Fibroblast of lung (primary cell): ENCODE data around the gene ZNF502. TPM values are rescaled to one million over a fixed set of nuclear protein-coding genes. Genes with fewer than 3 reads are reported as not detected.

Experiments
- DNase-seq, 2 donors: peaks; one replicate each; pipeline versions ENCODE4 v3.0.0 to v3.0.0-alpha.2; 2010; ENCODE audit warnings: low read depth in 2 of 2
- H2AFZ ChIP-seq: 2 replicates; pipeline ENCODE4 v1.5.1; 2012; ENCODE audit warnings: low read length, control low read depth, inconsistent platforms
- H3K27ac ChIP-seq: 2 replicates; pipeline ENCODE4 v1.5.1; 2011; ENCODE audit warnings: low read length, control low read depth; ENCODE audit not compliant: insufficient read depth
- H3K27me3 ChIP-seq: 2 replicates; pipeline ENCODE4 v1.5.1; 2011; ENCODE audit warnings: mild to moderate bottlenecking, low read length; ENCODE audit not compliant: control insufficient read depth, insufficient read depth
- H3K36me3 ChIP-seq: 2 replicates; pipeline ENCODE4 v1.5.1; 2011; ENCODE audit warnings: low read length; ENCODE audit not compliant: control insufficient read depth, insufficient read depth
- H3K4me1 ChIP-seq: 2 replicates; pipeline ENCODE4 v1.5.1; 2011; ENCODE audit warnings: low read length; ENCODE audit not compliant: control insufficient read depth, insufficient read depth; ENCODE audit errors: extremely low read depth
- H3K4me2 ChIP-seq: 2 replicates; pipeline ENCODE4 v1.5.1; 2011; ENCODE audit warnings: low read length, control low read depth; ENCODE audit not compliant: insufficient read depth; ENCODE audit errors: extremely low read depth
- H3K4me3 ChIP-seq, 4 experiments: fragments of 200-600 bp in 1 of 4; sonication (generic) in 1 of 4; replicated peaks in 1 of 4; 2 replicates each; pipeline ENCODE4 v1.5.1; 2011 to 2016; ENCODE audit warnings: low read length in 4 of 4, low read depth in 3 of 4, mild to moderate bottlenecking in 3 of 4, control low read depth in 2 of 4, inconsistent platforms in 1 of 4, mixed read lengths in 1 of 4; ENCODE audit not compliant: insufficient read depth in 1 of 4; ENCODE audit errors: control extremely low read depth in 1 of 4
- H3K79me2 ChIP-seq: 2 replicates; pipeline ENCODE4 v1.5.1; 2012; ENCODE audit warnings: mild to moderate bottlenecking, low read length, inconsistent platforms; ENCODE audit not compliant: control insufficient read depth, insufficient read depth
- H3K9ac ChIP-seq: 2 replicates; pipeline ENCODE4 v1.5.1; 2011; ENCODE audit warnings: mild to moderate bottlenecking, low read length, control low read depth; ENCODE audit not compliant: insufficient read depth
- H3K9me3 ChIP-seq: 2 replicates; pipeline ENCODE4 v1.5.1; 2012; ENCODE audit warnings: low read depth, low read length; ENCODE audit not compliant: control insufficient read depth, insufficient read depth
- H4K20me1 ChIP-seq: 2 replicates; pipeline ENCODE4 v1.5.1; 2011; ENCODE audit warnings: low read length; ENCODE audit not compliant: control insufficient read depth, insufficient read depth; ENCODE audit errors: extremely low read depth
- EZH2 ChIP-seq: IDR thresholded peaks from 2 replicates; pipeline ENCODE4 v1.5.1; 2012; ENCODE audit warnings: low read length, control low read depth, mild to moderate bottlenecking; ENCODE audit errors: missing control alignments
- polyA plus RNA-seq, 2 donors: library from polyadenylated mRNA; depleted of rRNA in 1 of 2; stranded (reverse) in 1 of 2; unstranded in 1 of 2; fragments of >200 nt; gene quantifications; 2 replicates each; pipeline ENCODE4 v1.2.1, GENCODE V29; 2011 to 2012; ENCODE audit warnings: missing spikeins in 1 of 2
- total RNA-seq: library from RNA; depleted of rRNA; stranded (reverse); fragments of >200 nt; gene quantifications from 2 replicates; pipeline ENCODE4 v1.2.1, GENCODE V29; 2014
- TF ChIP-seq, protein P1 (sequence below), 2 donors: IDR thresholded peaks in 1 of 2; conservative IDR thresholded peaks in 1 of 2; 1 replicate in 1 of 2; 2 replicates in 1 of 2; pipeline ENCODE4 v1.5.1; 2011 to 2012; ENCODE audit warnings: low read length in 2 of 2, control low read depth in 1 of 2, inconsistent platforms in 1 of 2, low read depth in 1 of 2, mild to moderate bottlenecking in 1 of 2

The ZNF502 gene
- total and polyA plus RNA-seq, 2 donors (not counting 1 experiment from before 2014, with no cell fraction given) = 4.2 to 6.1 TPM

DNA sequence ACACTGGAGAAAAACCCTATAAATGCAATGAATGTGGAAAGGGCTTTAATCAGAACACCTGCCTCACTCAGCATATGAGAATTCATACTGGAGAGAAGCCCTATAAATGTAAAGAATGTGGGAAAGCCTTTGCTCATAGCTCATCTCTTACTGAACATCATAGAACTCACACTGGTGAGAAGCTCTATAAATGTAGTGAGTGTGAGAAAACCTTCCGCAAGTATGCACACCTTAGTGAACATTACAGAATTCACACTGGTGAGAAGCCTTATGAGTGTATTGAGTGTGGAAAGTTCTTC lies 9.6 kb downstream of the ZNF502 start:
- no peaks in the 10 kb centered on the region for H4K20me1 ChIP-seq
- peaks cover 6% of the 10 kb centered on the region for H3K9me3 ChIP-seq
- DNase-seq = peak in 1 of 2 donors; percentile 4
- H3K27ac ChIP-seq = no peak overlapping the region
- no peaks in the 10 kb centered on the region for H3K36me3 ChIP-seq
- H3K27me3 ChIP-seq = no peaks in the 10 kb centered on the region
- no peak for TF ChIP-seq EZH2
- TF ChIP-seq, protein P1, sequence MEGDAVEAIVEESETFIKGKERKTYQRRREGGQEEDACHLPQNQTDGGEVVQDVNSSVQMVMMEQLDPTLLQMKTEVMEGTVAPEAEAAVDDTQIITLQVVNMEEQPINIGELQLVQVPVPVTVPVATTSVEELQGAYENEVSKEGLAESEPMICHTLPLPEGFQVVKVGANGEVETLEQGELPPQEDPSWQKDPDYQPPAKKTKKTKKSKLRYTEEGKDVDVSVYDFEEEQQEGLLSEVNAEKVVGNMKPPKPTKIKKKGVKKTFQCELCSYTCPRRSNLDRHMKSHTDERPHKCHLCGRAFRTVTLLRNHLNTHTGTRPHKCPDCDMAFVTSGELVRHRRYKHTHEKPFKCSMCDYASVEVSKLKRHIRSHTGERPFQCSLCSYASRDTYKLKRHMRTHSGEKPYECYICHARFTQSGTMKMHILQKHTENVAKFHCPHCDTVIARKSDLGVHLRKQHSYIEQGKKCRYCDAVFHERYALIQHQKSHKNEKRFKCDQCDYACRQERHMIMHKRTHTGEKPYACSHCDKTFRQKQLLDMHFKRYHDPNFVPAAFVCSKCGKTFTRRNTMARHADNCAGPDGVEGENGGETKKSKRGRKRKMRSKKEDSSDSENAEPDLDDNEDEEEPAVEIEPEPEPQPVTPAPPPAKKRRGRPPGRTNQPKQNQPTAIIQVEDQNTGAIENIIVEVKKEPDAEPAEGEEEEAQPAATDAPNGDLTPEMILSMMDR (conservative IDR thresholded peaks at IDR 0.05 in 1 of 2, IDR thresholded peaks at IDR 0.05 in 1 of 2; ENCODE audit: low read depth in 1 of 2, low read length in 2 of 2) = no peak
- H3K79me2 ChIP-seq = no peaks in the 10 kb centered on the region
- no peak overlapping the region for H2AFZ ChIP-seq
- H3K4me3 ChIP-seq = no peak overlapping the region
- no peaks in the 10 kb centered on the region for H3K4me1 ChIP-seq
- no peak overlapping the region for H3K4me2 ChIP-seq
- H3K9ac ChIP-seq = no peak overlapping the region

DNA sequence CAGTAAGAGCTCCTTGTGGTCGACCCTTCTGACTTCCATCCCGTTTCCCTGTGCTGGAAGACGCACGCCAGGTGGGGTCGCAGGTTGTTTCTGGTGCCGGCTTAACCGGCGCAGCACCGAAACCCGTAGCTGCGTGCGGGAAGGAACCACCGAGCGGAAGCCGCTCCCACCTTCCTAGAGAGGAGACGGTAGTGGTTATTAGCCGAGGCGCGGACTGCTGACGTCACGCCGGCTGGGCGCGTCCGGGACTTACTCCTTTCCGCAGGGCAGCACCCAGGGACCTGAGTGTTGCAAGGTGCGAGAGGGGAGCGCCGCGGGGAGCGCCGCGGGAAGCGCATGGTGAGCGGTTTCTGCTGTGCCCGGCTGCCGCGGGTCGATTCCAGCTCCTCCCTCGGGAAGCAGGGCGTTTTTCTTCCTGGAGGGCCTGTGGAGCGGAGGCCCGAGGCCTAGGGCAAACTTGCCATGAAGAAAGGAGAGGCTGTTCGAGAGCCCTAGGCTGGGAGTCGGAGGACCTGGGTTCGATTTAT lies 17.0 kb downstream of the ZNF502 start, which contains the start of gene ZNF501:
Gene ZNF501, plus strand, starts transcription at position 252 of the 527 bp plus-strand sequence. CDS start 4,787 bp downstream, outside the sequence.
- DNase-seq = peak; percentile 93 to 96
- H3K4me3 ChIP-seq = peak within 1 kb of the TSS; percentile 50 to 88 (median 70)
- no peaks in the 10 kb centered on the region for H3K36me3 ChIP-seq
- H3K27me3 ChIP-seq = no peaks in the 10 kb centered on the region
- peak within 1 kb of the TSS; percentile 99 for H2AFZ ChIP-seq
- H3K4me2 ChIP-seq = peak within 1 kb of the TSS; percentile 60
- peak within 1 kb of the TSS; percentile 20 for H3K27ac ChIP-seq
- H3K9ac ChIP-seq = peak within 1 kb of the TSS; percentile 28
- no peaks in the 10 kb centered on the region for H3K79me2 ChIP-seq
- peaks cover 1% of the 10 kb centered on the region for H3K9me3 ChIP-seq
- TF ChIP-seq EZH2 = no peak
- TF ChIP-seq, protein P1 (conservative IDR thresholded peaks at IDR 0.05 in 1 of 2, IDR thresholded peaks at IDR 0.05 in 1 of 2; ENCODE audit: low read depth in 1 of 2, low read length in 2 of 2) = no peak
- no peaks in the 10 kb centered on the region for H4K20me1 ChIP-seq
- H3K4me1 ChIP-seq = no peaks in the 10 kb centered on the region

DNA sequence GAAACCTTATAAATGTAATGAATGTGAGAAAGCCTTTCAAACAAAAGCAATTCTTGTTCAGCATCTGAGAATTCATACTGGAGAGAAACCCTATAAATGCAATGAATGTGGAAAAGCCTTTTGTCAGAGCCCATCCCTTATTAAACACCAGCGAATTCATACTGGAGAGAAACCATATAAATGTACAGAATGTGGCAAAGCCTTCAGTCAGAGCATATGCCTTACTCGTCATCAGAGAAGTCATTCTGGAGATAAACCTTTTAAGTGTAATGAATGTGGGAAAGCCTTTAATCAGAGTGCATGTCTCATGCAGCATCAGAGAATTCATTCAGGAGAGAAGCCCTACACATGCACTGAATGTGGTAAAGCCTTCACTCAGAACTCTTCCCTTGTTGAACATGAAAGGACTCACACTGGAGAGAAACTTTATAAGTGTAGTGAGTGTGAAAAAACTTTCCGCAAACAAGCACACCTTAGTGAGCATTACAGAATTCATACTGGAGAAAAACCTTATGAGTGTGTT lies 22.2 kb downstream of the ZNF502 start:
- Histone ChIP-seq H3K4me3 (no peak overlapping the region), H3K9me3 (peaks cover 2% of the 10 kb centered on the region), H3K27me3 (no peaks in the 10 kb centered on the region), H3K9ac (no peak overlapping the region), H3K4me1 (no peaks in the 10 kb centered on the region), H3K36me3 (no peaks in the 10 kb centered on the region), H4K20me1 (no peaks in the 10 kb centered on the region), H3K79me2 (no peaks in the 10 kb centered on the region), H2AFZ (no peak overlapping the region), H3K27ac (no peak overlapping the region), H3K4me2 (no peak overlapping the region)
- DNase-seq = peak in 1 of 2 donors; percentile 4
- TF ChIP-seq, protein P1 (conservative IDR thresholded peaks at IDR 0.05 in 1 of 2, IDR thresholded peaks at IDR 0.05 in 1 of 2; ENCODE audit: low read depth in 1 of 2, low read length in 2 of 2) = no peak
- no peak for TF ChIP-seq EZH2
